HG03025 (cell line): ENCODE measurements around the gene GPR107.

Experiments
- ATAC-seq: cut with Tn5 transposase; IDR thresholded peaks from one replicate; pipeline ENCODE4 v1.9.1; 2021; ENCODE audit warnings: mild to moderate bottlenecking, moderate library complexity; ENCODE audit not compliant: unreplicated experiment, low FRiP score

GPR107 gene

GRCh38 chr9:130155647-130156046 lies 101.9 kb downstream of the GPR107 start:
- ATAC-seq, result no peak

- ATAC-seq, result no peak
Observed at GRCh38 chr9:130156672-130157071, 103.0 kb downstream of the GPR107 start.

- no peak for ATAC-seq
Observed at GRCh38 chr9:130157079-130157478, 103.4 kb downstream of the GPR107 start.

GRCh38 chr9:130158001-130158400 lies 104.3 kb downstream of the GPR107 start:
- no peak for ATAC-seq

GRCh38 chr9:130159057-130159456 lies 105.4 kb downstream of the GPR107 start:
- no peak for ATAC-seq

GRCh38 chr9:130159915-130160670 lies 106.4 kb downstream of the GPR107 start:
- no peak for ATAC-seq

GRCh38 chr9:130160862-130161470 lies 107.3 kb downstream of the GPR107 start:
- no peak for ATAC-seq

- no peak for ATAC-seq
Observed at GRCh38 chr9:130165579-130165978, 111.9 kb downstream of the GPR107 start.

- ATAC-seq, result no peak
Observed at GRCh38 chr9:130166399-130166798, 112.7 kb downstream of the GPR107 start.

- no peak for ATAC-seq
Observed at GRCh38 chr9:130167927-130168326, 114.2 kb downstream of the GPR107 start.

- ATAC-seq, result no peak
Observed at GRCh38 chr9:130171226-130172148, 117.8 kb downstream of the GPR107 start.

- ATAC-seq, result no peak
Observed at GRCh38 chr9:130172161-130172857, 118.6 kb downstream of the GPR107 start, which contains the start of gene NCS1. NCS1 (plus strand) TSS chr9:130172404; CDS start chr9:130172664, 260 bp downstream.

GRCh38 chr9:130172858-130173665 lies 119.4 kb downstream of the GPR107 start:
- no peak for ATAC-seq

GRCh38 chr9:130173666-130173983 lies 119.9 kb downstream of the GPR107 start:
- ATAC-seq, result no peak

- no peak for ATAC-seq
Observed at GRCh38 chr9:130174025-130174424, 120.3 kb downstream of the GPR107 start.

- no peak for ATAC-seq
Observed at GRCh38 chr9:130174920-130175321, 121.2 kb downstream of the GPR107 start.

GRCh38 chr9:130175355-130175754 lies 121.6 kb downstream of the GPR107 start:
- ATAC-seq, result no peak

GRCh38 chr9:130176760-130177159 lies 123.1 kb downstream of the GPR107 start:
- ATAC-seq, result no peak

- ATAC-seq, result no peak
Observed at GRCh38 chr9:130177898-130178805, 124.4 kb downstream of the GPR107 start.
